Hematopoietic multipotent progenitor cell treated with erythropoietin and hydrocortisone succinate and interleukin-3 and kit ligand, for 15 days (in vitro differentiated cells): ENCODE results near the gene WNT1.
A peak's percentile ranks its signal among the peaks of the same experiment; 100 is the strongest.

Experiments used
- DNase-seq: peaks from one replicate; pipeline ENCODE4 v3.0.0-alpha.2; 2015; ENCODE audit warnings: low spot score

The WNT1 gene

DNA sequence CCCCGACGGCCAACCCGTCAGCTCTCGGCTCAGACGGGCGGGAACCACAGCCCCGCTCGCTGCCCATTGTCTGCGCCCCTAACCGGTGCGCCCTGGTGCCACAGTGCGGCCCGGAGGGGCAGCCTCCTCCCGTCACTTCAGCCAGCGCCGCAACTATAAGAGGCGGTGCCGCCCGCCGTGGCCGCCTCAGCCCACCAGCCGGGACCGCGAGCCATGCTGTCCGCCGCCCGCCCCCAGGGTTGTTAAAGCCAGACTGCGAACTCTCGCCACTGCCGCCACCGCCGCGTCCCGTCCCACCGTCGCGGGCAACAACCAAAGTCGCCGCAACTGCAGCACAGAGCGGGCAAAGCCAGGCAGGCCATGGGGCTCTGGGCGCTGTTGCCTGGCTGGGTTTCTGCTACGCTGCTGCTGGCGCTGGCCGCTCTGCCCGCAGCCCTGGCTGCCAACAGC, at the start of gene WNT1:
Gene WNT1, plus strand, starts transcription at position 32 of the 450 bp plus-strand sequence. Its CDS starts 329 bp downstream, at position 361.
- DNase-seq, result no peak

- DNase-seq, result no peak
Measured at GRCh38 chr12:48929551-48929950, 48.6 kb upstream of the WNT1 start.

DNA sequence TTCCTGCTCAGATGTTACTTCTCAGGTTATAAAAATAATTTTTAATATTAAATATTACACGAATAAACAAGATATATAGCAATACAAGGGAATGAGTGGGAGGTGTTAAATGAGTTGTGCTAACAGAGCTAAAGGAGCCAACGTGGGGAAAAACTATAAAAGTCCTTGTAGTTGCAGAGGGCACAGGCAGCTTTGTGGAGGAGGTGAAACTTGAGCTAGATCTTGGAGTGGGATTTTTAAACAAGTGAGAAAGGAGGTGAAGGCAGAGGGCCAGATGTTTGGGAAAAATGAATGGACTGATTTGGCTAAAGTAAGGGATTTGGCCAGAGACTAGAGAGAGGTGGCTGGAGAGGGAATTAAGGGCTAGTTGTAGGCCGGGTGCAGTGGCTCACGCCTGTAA, 47.6 kb upstream of the WNT1 start:
- DNase-seq, result no peak

- no peak for DNase-seq
Measured at GRCh38 chr12:48932878-48933277, 45.2 kb upstream of the WNT1 start.

DNA sequence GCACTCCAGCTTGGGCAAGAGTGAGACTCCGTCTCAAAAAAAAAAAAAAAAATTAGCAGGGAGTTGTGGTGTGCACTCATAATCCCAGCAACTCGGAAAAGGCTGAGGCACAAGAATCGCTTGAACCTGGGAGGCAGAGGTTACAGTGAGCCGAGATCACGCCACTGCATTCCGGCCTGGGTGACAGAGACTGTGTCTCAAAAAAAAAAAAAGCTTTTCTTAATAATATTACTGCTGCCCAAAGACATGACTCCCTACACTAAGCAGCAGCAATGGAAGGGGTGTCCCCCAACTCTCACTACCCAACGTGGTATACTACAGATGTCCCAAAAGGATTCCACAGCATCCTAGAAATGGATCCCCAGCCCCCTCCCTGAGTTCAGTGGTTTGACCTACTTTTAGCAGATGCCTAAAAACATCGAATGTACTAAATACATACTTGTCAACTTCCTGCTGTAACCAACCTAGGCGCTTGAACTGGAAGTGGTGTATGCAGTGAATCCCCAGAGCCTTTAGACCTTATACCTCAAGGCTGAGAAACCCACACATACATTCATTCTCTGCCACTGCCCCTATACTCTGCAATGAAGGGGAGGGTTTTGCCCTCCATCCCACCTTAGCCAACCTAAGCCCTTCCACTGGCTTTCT, 44.3 kb upstream of the WNT1 start:
- no peak for DNase-seq

GRCh38 chr12:48934312-48934706, 43.8 kb upstream of the WNT1 start:
- no peak for DNase-seq

DNA sequence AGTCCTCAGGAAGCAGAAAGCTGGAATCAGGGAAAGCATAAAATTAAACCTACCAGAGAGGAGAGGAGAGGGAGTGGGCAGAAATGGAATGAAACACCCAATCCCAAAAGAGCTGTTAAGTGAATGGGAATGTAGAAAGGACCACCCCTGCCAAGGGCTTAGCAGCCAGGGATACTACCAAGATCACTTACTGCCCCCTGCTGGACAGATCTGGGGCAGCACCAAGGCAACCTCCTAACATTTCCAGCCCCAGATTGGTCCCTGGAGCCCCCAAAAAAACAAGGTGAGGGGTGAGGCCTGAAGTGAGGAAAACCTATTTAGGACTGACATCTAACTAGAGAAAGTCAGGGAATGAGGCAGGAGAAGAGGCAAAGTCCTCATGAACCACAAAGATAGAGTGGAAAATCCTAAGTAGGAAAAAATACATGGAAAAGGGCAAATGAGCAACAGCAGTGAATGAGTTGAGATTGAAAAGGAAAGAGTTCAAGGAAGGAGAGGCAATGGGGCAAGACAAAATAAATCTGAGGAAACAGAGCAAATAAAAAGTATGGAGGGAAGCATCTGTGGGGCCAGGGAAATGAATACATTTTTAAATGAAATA, 41.6 kb upstream of the WNT1 start:
- peak; percentile 76 for DNase-seq

- no peak for DNase-seq
Measured at GRCh38 chr12:48937170-48937569, 41.0 kb upstream of the WNT1 start.

DNA sequence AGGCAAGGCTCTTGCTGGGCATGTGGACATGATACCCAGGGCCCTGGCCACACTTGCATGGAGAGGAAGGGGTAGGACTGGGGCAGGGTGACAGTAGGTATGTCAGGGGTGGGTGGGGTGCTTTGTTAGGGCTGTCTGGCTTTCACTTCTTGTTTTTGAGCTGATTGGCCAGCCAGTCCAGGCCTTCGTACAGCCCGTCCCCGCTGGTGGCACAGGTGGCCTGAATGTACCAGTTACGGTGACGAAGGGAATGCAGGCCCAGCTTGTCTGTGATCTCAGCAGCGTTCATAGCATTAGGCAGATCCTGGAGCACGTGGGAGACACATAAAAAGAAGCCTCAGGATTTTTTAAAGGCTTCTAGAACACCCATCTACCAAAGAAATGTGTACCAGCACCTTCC, 39.3 kb upstream of the WNT1 start:
- DNase-seq, result no peak

DNA sequence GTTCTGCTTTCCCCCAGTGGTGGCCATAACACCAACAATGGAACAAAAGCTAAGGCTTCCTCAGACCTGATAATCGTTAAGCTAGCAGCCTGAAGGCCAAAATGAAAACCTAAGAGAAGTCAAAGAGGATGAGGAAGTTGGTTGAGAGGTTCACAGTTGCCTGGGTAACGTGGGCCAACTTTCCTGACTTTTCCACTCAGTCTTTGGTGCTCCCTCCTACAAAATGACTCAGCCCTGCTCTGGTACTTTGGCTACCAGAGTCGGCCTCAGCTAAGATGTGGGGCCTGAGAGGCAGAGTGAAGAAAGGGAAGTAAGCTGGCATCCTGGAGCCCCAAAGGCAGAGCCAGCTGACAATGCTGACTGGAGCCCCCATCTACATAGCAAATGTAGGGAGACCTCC, 37.9 kb upstream of the WNT1 start:
- no peak for DNase-seq

DNA sequence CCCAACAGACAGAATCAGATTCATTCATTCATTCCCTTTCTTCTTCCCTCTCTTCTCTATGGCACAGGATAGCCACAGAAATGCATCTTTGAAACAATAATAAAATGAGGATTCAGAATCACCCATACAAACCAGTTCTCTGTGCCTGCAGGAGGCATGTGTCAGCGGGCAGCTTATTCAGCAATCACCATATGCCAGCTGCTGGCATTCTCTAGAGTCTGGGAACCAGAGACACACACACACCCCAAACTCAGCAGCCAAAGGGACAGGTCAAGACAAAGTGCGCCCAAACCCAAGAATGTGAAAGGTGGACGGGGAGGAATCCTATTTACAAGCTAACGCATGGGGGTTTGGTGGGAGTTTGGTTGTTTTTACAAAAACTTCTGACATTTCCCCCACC, 34.9 kb upstream of the WNT1 start:
- DNase-seq, result no peak

GRCh38 chr12:48946205-48946604, 31.9 kb upstream of the WNT1 start:
- DNase-seq, result no peak

DNA sequence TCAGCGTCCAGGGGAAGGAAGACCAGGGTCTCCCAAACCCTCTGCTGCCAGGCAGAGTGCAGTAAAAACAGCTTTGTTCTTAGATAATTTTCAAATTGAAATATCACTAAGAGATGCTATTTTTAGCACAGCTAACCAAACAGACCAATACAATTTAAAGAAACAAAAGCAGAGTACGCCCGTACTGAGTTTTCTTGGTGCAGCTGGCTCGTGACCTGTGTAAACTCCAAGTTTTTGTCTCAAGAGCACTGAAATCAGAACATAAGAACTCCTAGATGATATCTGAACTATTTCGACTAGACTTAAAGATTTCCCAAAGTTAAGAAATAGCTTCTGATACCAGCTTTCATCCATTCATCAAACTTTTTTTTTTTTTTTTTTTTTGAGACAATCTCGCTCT, 31.2 kb upstream of the WNT1 start:
- DNase-seq, result no peak

DNA sequence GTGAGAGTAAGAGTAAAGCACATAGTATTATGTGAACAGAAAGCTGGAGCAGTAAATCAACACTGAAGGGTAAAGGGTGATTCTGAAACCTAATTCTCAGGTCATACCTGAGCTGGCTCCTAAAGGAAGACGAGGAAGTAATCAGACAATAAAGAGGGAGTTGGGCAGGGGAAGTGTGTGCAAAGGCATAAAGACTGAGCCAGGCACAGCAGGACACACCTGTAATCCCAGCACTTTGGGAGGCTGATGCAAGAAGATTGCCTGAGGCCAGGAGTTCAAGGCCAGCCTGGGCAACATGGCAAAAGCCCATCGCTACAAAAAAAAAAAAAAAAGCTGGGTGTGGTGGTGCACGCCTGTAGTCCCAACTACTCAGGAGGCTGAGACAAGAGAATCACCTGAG, 30.4 kb upstream of the WNT1 start:
- DNase-seq, result no peak

DNA sequence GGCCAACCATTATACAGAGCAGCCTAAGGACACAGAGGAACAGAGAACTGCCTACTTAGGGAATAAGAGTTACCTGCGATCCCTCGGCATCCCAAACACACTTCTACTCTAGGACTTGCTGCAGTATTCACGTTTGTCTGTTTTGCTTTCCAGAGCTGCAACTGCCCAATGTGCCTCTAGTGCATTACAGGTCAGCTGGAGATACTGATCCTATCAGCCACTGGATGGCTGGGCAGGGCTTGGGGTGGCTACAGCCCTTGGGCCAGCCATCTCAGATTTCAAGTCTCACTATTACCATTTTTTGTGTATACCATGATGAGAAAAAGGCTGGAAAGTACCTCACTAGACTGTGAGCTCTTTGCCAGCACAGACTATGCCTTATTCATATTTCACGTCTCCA, 25.4 kb upstream of the WNT1 start:
- DNase-seq, result no peak

DNA sequence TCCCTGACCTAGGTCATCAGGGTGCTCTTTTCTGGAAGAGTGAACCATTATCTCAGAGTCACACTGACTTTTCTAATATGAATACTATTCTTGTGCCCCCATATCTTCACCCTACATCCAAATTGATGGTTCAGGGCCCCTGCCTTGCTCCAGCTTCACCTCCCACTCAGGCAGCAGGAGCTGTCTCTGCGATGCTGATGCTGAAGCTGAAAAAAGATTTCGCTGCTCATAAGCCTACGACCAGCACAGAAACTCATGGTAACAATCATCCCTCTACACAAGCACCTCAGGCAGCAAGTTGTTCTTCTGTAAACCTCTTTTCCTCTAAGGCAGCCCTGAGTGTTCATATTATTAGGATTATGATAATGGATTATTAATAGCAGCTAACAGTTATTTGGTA, 24.1 kb upstream of the WNT1 start:
- DNase-seq, result no peak

DNA sequence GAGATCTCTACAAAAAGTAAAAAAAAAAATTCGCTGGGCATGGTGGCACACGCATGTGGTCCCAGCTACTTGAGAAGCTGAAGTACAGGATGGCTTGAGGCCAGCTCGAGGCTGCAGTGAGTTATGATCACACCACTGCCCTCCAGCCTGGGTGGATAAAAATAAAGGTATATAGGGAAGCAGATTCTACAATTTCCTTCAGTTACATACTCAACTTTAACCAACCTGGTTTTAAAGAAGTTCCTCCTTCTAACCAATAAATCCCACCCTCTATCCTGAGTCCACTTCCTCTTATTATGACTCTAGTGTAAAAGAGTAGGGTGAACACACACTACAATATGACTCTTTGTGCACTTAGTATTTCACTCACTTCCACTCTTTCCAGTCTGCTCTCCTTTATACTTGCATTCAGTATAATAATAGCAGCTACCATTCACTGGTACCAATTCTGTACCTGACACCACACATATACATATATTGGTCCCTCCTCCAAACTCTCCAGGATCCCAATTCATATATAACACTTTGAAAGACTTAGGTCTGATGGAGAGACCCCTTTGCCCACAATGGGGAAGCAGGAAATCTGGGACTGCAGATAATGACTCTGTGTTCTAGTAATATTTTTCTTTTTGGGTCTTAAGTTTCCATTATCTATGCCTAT, 23.2 kb upstream of the WNT1 start:
- DNase-seq, result no peak

GRCh38 chr12:48956279-48957140, 21.6 kb upstream of the WNT1 start:
- no peak for DNase-seq

DNA sequence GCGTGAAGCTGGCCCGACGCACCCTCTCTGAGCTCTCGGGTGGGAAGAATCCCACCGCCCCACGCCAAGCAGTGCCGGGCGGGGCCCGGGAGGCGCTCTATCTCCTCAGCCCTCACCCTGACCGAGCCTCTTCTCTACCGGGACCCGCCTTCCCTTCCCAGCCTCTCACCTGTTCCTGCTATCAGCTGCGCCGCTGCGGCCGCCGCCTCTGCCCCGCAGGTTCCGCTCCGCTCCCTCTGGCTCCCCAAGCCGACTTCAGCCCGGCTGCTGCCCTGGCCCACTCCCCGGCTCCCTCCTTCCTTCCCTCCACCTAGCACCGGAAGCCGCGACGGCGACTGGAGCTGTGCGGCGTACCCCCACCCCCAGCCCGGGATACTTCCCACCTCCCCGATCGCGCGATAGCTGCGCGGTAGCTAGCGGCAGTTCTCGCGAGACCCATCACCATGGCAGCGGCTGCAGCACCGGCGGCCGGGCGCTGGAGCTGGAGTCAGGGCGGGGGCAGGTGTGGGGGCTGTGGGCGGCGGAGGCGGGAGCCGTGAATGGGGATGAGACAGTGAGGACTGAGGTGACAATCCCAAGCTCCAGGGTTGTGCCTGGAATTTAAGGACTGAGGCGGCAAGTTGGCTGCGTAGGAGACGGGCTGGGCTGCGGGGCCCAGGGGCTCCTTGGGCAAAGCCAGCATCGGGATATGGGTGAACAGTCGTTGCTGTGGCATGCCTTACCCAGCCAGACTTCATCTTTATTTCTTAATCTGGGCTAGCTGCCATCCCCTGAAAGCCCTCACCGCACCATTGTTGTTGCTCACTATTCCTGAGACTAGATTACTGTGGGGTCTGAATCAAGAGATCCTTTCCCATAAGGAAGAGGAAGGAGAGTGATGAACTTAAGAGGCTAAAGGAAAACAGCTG, 20.7 kb upstream of the WNT1 start, which contains the start of gene ARF3:
Gene ARF3, minus strand, starts transcription at position 347 of the 908 bp plus-strand sequence. CDS start 16,392 bp downstream, outside the sequence.
- DNase-seq, result peak; percentile 66

GRCh38 chr12:48958049-48958388, 20.1 kb upstream of the WNT1 start:
- DNase-seq, result no peak

GRCh38 chr12:48960834-48961233, 17.3 kb upstream of the WNT1 start:
- no peak for DNase-seq

- no peak for DNase-seq
Measured at GRCh38 chr12:48961331-48961730, 16.8 kb upstream of the WNT1 start.
